ENCODE results near the gene NFIB.

GRCh38 chr9:14092344-14092743, 221.6 kb downstream of the NFIB start:
- TF ChIP-seq EZH2 (IDR thresholded peaks at IDR 0.05; ENCODE audit: insufficient read depth, poor library complexity, severe bottlenecking) (no peak), EZH2phosphoT487 (IDR thresholded peaks at IDR 0.05; ENCODE audit: insufficient read depth, low read depth) (no peak)

Measured in GM23248 (cell line).